Measurements from ENCODE around the gene HOXB8. TPM values are rescaled to one million over a fixed set of nuclear protein-coding genes. Genes with fewer than 3 reads are reported as not detected.

The HOXB8 gene
- total RNA-seq, 1 experiment from 2014 or later: not detected

DNA sequence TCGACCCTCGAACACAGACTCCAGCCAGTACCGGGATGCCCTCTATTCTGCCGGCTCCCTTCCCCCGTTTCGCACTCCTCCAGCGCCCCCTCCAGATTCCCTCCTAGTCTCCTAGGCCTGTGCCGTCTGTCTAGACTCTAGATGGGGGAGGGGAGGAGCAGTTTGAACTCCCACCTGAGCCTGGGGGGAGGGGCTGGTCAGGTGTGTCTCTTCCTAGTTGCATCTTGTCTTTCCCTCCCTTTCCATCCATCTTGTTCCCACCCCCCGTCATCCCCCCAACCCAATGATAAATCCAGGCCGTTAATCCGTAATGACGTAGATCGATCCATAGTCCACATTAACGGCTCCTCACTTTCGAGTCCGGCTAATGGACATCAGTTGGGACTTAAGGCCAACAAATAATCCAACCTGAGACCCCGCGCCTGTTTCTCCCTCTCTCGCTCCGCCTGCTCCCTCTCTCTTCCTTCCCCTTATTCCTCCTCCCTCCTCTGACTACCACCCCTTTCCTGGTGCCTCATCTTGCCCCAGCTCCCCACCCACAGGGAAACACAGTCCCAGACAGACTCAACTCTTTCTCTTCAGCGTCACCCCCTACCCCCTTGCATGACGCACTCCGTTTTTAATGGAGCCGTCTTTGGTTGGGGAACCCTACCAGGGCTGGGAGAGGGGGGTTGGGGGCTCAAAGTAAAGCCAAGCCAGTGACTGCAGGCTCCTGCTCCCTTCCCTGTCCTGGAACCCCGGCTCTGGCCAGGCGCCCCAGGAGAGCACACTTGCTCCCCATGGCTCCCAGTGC is 18.2 kb downstream of the HOXB8 start:
- H3K9me2 ChIP-seq (replicated peaks; ENCODE audit: low read length): no peaks in the 10 kb centered on the region
- TF ChIP-seq EZH2 (IDR thresholded peaks at IDR 0.05; ENCODE audit: low read length, unreplicated experiment): no peak
- TF ChIP-seq CTCF (conservative IDR thresholded peaks at IDR 0.05; ENCODE audit: low read depth, low read length): no peak
- TF ChIP-seq EZH2phosphoT487 (IDR thresholded peaks at IDR 0.05; ENCODE audit: borderline replicate concordance, low read length): no peak
- H3K9ac ChIP-seq (ENCODE audit: low read length): peak overlapping the region; percentile 57
- peaks cover 27% of the 10 kb centered on the region for H3K4me1 ChIP-seq (ENCODE audit: insufficient read depth, low read length)
- POLR2A ChIA-PET (ENCODE audit: unreplicated experiment): no interaction called here
- no peak overlapping the region for H2AFZ ChIP-seq (ENCODE audit: low read length)
- H3K79me2 ChIP-seq (ENCODE audit: low read length): peaks cover 54% of the 10 kb centered on the region
- intact Hi-C loops (cut with micrococcal nuclease): no loop called here
- no peaks in the 10 kb centered on the region for H3K36me3 ChIP-seq (ENCODE audit: low read depth, low read length)
- H3F3A ChIP-seq (ENCODE audit: low read length, unreplicated experiment): no peaks in the 10 kb centered on the region
- no peaks in the 10 kb centered on the region for H3K9me3 ChIP-seq (ENCODE audit: low read length)
- H3K27me3 ChIP-seq (ENCODE audit: low read length): no peaks in the 10 kb centered on the region
- DNase-seq (no peak), ATAC-seq (no peak)
- no TSS peak for BruUV-seq (replicated peaks)
- peak overlapping the region; percentile 75 for H3K4me3 ChIP-seq (ENCODE audit: low read length)
- CTCF ChIA-PET: no interaction called here
- no peak overlapping the region for H3K27ac ChIP-seq (ENCODE audit: low read length)
- H4K20me1 ChIP-seq (ENCODE audit: low read length): peaks cover 29% of the 10 kb centered on the region
- H3K4me2 ChIP-seq (ENCODE audit: low read length): peak overlapping the region; percentile 92

- H3K36me3 ChIP-seq (ENCODE audit: low read depth, low read length): no peaks in the 10 kb centered on the region
- ATAC-seq (no peak), DNase-seq (no peak)
- intact Hi-C loops (cut with micrococcal nuclease): loop anchor here (2.0 kb wide), 1 partner anchor 245 kb away; no protein-coding TSS in a partner anchor
- BruUV-seq (replicated peaks): no TSS peak
- no peak overlapping the region for H3K9ac ChIP-seq (ENCODE audit: low read length)
- no peaks in the 10 kb centered on the region for H3K27me3 ChIP-seq (ENCODE audit: low read length)
- H3K4me1 ChIP-seq (ENCODE audit: insufficient read depth, low read length): peaks cover 20% of the 10 kb centered on the region
- peaks cover 21% of the 10 kb centered on the region for H4K20me1 ChIP-seq (ENCODE audit: low read length)
- no peak overlapping the region for H2AFZ ChIP-seq (ENCODE audit: low read length)
- H3K4me3 ChIP-seq (ENCODE audit: low read length): no peak overlapping the region
- H3K9me2 ChIP-seq (replicated peaks; ENCODE audit: low read length): no peaks in the 10 kb centered on the region
- no peaks in the 10 kb centered on the region for H3F3A ChIP-seq (ENCODE audit: low read length, unreplicated experiment)
- H3K79me2 ChIP-seq (ENCODE audit: low read length): peaks cover 46% of the 10 kb centered on the region
- H3K9me3 ChIP-seq (ENCODE audit: low read length): no peaks in the 10 kb centered on the region
- no peak overlapping the region for H3K4me2 ChIP-seq (ENCODE audit: low read length)
- no peak overlapping the region for H3K27ac ChIP-seq (ENCODE audit: low read length)
- POLR2A ChIA-PET (ENCODE audit: unreplicated experiment): no interaction called here
- TF ChIP-seq CTCF (conservative IDR thresholded peaks at IDR 0.05; ENCODE audit: low read depth, low read length) (no peak), EZH2phosphoT487 (IDR thresholded peaks at IDR 0.05; ENCODE audit: borderline replicate concordance, low read length) (no peak), EZH2 (IDR thresholded peaks at IDR 0.05; ENCODE audit: low read length, unreplicated experiment) (no peak)
- CTCF ChIA-PET: no interaction called here
Observed at GRCh38 chr17:48596000-48596734, 18.9 kb downstream of the HOXB8 start.

All from PC-3 (cell line).